GM18505 (cell line): ENCODE results near the gene STX18.
"Not testable (repeated sequence)": the region's sequence is repeated elsewhere in the genome, so short reads cannot be mapped to it uniquely, and the experiment has no call there.

Experiments used
- ATAC-seq: cut with Tn5 transposase; IDR thresholded peaks from one replicate; pipeline ENCODE4 v1.9.1; 2021; ENCODE audit not compliant: unreplicated experiment
- POLR2A ChIP-seq: IDR thresholded peaks from 4 replicates; pipeline ENCODE4 v1.6.1; 2011; ENCODE audit warnings: borderline replicate concordance; ENCODE audit not compliant: insufficient read depth, insufficient read length; ENCODE audit errors: extremely low read depth

Gene STX18

DNA sequence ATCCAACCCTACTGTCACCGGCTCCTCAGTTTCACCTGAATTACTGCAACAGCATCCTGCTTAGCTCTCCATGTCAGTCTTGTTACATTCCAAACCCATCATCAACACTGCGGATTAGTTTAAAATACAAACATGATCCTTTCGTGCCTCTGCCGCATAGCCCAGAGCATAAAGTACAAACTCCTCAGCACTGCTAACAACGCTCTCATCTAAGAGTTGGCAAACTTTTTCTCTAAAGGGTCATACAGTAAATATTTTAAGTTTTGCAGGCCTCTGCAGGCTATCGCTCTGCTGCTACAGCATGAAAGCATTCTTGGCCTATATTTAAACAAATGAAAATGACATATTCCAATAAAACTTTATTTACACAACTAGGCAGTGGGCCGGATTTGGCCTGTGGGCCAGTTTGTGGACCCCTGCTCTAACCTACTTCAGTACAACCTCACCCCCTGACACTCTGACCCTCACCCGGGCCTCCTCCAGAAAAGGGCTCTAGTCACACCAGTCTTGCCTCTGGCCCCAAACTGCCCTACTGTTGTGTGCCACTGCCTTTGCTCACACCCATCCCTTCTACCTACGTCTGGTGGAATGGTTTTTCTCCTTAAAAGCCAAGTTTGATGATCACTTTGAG lies 7.2 kb downstream of the STX18 start:
- TF ChIP-seq POLR2A, result no peak
- no peak for ATAC-seq

DNA sequence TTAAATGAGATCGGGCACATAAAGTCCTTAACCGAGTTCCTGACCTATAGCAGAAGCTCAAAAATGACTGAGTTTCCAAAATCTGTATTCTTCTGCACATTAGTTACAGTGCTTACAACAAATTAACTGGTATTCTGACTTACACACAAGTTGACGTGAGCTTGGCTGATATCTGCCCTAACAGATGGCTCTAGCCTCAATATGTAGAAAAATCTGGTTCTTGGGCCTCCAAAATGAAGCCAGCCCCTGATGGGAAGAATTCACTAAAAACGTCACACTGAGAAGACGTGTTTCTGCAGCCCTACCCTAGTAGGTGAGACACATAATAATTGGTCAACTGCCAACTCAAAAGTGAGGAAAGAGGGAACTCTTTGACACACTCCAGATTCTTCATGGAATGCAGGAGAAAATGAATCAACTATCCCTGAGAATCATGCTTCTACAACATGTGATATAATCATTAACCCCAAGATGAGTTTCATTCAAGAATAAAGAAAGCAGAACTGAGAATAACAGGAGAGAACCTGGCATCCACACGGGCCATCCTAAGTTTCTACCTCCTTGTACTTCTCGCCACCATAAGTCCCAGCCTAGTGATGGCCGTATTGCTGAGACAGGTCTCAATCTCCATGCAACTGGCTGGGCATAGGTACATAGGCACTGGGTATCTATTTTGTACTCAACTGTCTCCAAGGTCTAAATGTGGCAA lies 8.2 kb downstream of the STX18 start:
- no peak for TF ChIP-seq POLR2A
- ATAC-seq, result no peak

DNA sequence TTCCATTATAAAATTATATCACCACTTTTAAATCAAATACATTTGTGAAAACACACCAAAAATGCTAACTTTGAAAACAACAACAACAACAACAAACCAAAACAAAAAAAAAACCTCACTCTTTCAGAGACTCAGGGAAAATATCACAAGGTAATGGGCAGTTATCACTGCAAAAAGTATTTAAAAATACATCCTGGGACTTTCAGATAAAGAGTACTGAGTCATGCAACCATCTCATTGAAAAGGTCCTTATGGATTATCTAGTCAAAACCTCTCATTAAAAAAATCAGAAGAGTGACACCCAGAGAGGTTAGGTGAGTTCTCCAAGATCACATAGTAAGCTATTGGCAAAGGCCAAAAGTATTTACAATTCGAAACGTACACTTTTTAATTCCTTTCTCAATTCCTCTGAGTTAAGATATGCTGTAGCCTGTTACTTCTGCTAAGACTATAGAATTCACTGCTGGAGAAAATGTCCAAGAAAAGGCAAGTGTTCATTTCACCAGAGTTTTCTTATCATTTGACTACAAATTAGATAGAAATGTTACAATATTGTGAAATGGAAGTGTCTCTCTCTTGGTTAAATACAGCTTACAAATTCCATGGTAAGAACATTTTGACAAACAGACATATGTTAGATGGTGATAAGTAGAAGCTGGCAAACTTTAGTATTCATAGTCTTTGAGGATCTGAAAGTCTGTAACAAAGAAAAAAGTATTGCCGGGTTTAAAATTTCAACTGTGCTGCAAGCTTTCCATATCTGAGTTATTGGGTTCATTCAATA lies 9.3 kb downstream of the STX18 start:
- no peak for ATAC-seq
- no peak for TF ChIP-seq POLR2A

DNA sequence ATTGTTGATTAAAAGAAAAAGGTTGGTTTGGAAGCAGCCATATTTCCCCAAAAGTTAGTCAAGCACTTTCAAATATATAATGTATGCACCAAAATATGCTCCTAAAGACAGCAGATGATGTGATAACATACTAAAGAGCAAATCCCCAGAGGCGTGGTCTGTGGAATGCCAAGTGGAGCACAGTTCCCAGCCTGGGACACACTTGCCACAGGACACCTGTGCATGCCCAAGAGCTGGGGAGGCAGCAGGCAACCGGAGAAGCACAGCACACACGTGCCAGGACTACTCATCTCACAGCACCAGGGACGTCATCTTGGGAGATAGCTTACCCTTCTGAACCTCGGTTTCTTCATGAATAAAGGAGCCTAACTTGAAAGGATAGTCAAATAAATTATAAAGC lies 12.5 kb downstream of the STX18 start:
- ATAC-seq, result no peak
- TF ChIP-seq POLR2A, result no peak

DNA sequence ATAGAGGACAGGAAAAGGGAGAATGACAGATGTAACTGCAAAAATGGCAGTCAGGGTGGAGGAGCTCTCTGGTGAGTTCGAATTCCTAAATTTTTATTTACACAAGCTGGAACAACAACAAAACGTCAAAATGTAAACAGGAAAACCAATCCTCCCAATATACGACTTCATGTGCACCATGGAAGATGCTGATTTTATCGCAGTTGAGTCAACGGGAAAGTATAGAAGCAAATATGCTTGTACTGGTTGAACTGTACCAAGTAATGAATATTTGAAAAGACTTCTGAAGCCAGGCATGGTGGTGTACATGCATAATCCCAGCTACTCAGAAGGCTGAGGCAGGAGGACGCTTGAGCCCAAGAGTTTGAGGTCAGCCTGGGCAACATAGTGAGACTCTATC lies 15.4 kb downstream of the STX18 start:
- no peak for TF ChIP-seq POLR2A
- ATAC-seq, result no peak

DNA sequence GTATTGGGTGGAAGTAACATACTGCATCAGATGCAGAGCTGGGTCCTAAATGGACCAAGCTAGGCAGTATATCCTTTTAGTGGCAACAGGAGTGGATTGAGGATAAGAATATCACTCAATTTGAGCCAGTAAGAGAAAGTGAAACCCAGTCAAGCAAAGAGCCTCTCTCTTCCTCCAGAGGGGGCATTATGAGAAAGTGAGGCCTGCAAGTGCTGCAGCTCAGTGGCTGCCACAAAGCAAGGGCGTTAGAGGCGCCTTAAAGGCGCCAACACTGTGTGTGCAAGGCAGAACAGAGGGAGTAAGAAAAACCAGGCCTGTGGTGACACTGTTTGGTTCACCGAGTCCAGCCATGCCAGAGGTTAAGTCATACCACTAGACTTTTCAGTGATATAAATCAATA lies 17.5 kb downstream of the STX18 start:
- ATAC-seq, result peak; percentile 97
- TF ChIP-seq POLR2A, result no peak

DNA sequence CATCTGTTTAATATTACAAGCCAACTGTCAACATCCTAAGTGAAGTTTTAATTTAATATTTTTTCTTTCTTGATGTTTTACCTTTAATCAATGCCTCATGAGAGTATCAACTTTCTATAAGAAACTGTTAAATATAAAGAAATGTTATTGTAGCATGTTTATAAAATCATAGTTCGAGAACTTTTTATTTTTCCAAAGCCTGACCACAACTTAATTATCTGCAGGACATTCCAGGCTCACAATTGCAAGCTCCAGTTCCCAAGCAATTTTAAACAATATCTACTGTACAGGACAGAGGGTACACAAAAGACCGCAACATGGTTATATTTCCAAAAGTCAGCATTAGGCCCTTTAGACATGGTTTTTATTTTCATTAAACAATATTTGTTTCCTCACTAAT lies 20.1 kb downstream of the STX18 start:
- no peak for TF ChIP-seq POLR2A
- ATAC-seq, result no peak

DNA sequence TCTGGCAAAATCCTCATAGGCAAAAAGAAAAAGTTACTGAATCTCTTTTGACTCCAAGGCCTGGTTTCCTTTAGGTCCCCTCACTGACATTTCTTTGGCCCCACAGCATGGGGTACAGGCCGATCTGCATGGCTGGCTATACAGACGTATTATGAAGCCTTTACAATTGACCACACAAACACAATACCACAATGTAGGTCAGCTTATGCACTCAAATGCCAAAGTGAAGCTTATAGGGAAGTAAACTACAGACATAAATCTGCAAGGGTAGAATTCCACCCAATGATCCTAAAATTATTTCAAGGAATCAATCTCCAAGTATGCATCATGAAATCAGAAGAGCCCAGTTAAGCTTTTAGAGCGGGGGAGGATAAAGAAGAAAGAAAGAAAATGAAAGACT lies 20.7 kb downstream of the STX18 start:
- ATAC-seq, result no peak
- no peak for TF ChIP-seq POLR2A

DNA sequence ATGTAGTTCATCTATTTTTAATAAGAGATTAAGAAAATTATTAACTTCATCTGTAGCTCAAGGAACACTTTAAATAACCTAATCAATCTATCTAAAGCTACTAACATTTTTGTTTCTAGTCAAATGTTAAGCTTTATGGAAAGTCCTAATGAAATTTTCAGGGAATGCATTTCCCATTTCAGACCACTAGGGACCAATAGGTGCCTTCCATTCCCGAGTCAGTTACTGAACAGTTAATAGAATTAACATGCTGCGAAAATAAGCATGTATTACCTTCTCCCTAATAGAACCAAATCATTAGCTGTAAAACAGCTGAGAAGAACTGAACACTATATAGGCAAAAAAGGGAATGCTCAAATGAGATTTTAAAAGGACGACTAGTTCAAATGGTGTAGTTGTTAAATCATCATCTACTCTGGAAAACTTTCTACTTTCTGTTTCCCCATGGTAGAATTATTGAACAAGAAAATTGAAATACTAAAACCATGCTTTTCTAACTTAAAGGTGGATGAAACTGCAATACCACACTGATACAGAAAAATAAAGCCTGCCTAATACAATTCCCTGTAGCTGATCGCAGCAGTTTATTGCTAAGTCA lies 22.5 kb downstream of the STX18 start:
- TF ChIP-seq POLR2A, result no peak
- ATAC-seq, result no peak

DNA sequence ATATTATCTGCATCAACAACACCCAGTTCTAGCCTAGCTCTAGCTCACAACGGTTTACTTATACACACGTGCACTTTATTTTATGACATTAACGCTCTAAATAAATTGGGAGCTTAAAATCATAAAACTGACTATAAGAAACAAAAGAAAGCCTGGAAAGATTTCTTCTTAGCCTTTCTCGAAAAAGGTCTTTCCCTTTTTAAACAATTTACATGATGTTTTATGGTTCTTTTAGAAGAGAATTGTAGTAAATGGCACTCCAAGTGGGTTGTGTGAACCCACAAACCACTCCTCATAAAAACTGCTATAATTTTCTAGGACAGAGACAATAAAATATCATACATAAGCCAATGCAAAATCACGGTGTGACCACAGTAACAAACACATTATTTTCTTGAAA lies 23.1 kb downstream of the STX18 start:
- TF ChIP-seq POLR2A, result no peak
- no peak for ATAC-seq

DNA sequence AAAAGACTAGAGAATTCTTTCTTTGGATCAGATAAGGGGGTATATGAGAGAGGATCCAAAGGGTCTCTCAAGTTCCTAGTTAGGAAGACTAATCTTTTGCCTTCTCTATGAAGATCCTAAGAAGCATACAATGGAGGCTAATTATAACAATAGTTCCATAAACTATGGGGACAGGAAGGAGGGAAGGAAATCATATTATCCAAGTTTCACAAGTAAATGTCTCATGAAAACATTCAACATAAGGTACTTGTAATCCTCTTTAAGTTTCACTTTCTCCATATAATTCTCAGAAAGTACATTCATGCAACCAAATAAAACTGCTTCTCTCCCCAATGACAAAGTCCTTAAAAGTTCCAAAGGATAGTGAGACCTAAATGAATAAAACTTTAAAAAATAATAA lies 27.1 kb downstream of the STX18 start:
- ATAC-seq, result no peak
- TF ChIP-seq POLR2A, result no peak

DNA sequence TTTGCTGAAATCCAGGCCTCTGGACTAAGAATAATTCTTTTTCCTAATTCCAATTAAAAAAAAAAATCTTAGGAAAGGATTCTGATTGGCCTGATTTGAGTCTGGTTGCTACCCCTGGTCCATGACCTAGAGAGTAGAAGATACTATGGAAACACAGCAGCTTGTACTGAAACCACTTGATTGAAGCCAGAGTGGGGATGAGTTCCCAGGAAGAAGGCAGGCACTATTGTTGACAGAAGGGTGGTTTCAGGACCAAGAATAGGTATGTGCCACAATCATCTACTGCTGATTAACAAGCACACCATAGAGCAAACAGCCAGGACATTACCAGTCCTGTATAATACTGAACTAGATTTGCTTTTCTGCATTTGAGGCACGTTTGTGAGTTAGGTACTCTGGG lies 29.6 kb downstream of the STX18 start:
- ATAC-seq, result no peak
- no peak for TF ChIP-seq POLR2A

DNA sequence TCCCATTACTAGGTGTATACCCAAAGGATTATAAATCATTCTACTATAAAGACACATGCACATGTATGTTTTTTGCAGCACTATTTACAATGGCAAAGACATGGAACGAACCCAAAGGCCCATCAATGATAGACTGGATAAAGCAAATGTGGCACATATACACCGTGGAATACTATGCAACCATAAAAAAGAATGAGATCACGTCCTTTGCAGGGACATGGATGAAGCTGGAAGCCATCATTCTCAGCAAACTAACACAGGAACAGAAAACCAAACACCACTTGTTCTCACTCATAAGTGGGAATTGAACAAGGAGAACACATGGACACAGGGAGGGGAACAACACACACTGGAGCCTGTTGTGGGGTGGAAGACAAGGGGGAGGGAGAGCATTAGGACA lies 31.2 kb downstream of the STX18 start:
- ATAC-seq, result not testable (repeated sequence)

DNA sequence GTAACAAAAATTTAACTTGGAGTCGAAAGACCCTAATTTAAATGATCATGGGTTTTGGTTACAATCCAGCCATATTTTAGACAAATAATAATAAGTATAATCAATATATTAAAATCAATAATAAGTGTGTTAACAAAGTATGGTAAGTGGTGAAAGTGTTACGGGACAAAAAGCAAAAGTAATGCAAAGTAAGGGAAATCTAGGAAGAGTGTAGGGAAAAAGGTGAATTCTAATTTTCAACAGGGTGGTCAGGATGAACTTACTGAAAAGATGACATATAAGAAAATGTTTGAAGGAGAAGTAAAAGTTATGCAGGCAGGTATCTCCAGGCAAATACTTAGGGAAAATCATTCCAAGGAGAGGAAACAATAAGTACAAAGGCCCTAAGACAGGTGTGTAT lies 32.3 kb downstream of the STX18 start:
- no peak for TF ChIP-seq POLR2A
- ATAC-seq, result no peak
